ENCODE measurements around the gene TLE4.

Gene TLE4

DNA sequence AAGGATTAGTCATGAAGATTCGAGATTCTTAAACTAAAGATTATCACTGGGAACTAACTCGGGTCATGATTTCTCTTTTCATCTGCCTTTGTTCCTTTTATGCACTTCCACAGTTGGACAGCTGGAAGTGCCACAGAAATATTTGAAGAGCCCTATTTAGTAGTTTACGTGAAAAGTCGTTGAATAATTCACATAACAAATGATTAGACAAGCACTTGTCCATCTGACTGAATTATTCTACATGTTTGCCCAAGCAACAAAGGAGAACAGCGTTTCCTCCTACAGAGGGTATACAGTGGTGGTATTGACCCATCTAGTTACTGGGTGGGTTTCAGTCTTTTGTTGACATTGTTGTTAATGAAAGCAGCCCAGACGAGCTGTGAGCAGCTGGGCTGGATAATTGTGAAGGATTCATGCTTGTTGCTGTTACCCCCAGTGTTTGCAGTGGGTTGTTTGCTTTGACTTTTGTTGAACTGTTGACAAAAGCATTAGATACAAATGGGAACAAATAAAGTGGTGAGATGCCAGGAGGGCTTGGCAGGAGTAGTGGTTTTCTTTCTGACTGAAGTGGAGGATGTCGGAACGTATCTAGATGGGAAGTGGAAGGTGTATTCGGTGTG, 96.2 kb downstream of the TLE4 start:
- DNase-seq, result peak; percentile 99

DNA sequence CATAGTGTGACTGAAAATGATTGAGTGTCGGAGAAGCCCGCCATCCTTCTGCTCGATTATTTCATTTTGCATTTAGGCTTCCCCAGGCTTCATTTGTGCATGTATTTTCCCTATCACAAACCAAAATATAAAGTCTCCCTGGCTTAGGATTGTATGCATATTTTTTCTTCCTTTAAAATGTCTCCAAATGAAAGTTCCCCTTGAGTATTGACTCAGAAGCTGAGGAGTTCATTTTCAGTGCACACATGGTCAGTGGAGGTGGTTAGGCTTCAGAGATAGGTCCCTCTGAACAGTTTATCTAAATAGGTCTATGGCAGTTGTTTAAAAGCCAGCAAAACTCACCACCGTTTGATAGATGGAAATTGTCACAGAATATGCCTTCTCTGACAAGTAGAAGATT, 97.2 kb downstream of the TLE4 start:
- DNase-seq, result no peak

DNA sequence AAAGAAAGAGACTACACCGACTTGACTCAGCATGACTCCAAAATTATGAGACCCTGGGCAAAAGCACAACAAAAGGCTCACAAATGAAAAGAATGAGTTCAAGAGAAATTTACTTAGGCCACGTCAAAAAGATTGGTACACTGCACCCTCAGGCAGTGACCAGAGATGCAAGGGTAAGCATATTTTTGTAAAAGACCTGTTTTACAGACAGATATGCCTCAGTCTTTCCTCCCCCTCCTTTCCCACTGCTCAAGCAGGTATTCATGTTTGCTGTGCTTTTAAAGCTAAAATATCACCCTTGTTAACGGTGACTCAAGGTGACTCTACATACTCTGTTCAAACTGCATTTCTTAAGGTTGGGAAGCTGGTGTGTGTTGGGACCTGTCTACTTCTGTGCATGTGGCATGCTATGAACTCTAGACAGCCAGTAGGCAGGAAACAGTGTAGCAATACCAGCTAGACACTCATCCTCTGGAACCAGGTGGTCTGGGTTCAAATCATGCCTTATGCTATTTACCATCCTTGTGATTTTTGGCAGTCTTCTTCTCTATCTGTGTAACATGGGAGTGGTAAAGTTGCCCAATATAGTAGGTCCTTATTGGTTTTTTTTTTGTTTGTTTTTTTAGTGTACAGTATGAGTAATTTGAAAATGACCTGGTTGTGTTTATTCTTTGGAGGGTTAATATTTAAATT, 98.7 kb downstream of the TLE4 start:
- DNase-seq, result no peak

DNA sequence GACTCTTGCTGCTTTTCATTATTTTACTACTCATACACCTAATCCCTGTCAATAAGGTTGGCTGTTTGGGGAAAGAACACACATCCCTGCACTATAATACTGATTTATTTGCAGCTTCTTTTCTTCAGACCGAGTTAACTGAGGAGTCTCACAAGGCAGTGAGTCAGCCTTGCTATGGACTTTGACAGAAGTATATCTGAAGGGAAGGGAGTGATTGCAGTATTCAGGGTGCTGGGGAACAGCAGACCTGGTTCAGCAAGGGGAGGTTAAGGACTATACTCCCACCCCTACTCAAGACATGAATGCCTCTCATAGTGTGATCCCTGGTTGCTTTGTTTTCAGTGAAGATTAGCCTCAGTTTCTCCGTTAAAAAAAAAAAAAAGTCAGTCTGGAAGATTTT, 99.8 kb downstream of the TLE4 start:
- no peak for DNase-seq

DNA sequence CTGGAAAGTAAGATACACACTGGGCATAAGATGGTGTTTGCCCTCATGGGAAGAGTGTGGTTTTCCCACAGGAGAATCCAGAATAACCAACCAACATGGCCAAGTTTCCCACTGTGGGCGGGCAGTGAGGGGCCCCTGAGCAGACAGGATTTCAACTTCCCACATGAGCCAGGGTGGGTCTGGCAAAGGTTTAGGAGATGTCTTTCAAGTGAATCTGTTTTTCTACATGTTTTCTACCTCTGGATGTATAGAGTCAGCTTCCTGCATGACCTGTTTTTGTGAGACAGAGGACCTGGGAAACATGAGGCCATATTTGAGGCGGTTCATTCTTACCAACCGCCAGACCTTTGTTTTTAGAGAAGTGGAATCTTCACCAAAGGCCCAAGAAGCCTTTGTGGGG, 100.5 kb downstream of the TLE4 start:
- no peak for DNase-seq

DNA sequence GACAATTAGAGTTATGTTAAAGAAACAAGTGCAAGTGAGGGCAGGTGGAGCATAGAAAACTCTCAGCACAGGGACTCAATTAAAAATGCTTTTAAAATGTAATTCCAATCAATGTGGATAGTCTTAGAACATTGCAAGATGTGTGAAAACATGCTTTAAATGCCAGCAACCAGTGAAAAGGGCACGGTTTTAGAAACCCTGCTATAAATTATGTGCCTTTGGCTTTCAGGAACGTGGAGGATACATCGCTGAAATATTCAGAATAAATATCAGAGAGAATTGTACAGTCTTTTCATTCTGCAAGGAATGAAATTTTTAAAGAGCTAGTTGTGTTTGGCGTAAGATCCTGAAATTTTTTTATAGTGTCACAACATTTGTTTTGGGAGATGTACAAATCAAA, 101.1 kb downstream of the TLE4 start:
- DNase-seq, result no peak

DNA sequence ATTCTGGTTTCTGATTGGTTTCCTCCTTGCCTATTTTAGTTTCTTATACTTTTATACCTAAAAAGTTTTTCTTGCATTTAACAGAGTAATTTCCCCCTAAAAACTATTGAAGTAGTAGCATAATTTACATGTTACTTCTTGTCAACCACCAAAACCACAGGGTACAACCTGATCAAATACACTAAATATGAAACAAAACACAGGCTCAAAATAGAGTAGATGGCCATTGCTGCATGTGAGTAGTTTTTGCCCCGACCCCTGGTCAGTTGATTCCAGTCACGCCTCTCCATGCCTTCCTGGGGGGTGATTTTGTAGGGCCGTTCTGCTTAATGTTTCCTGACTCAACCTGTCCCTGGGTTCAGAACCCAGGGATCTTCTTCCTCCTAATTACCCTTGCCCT, 101.8 kb downstream of the TLE4 start:
- DNase-seq, result no peak

DNA sequence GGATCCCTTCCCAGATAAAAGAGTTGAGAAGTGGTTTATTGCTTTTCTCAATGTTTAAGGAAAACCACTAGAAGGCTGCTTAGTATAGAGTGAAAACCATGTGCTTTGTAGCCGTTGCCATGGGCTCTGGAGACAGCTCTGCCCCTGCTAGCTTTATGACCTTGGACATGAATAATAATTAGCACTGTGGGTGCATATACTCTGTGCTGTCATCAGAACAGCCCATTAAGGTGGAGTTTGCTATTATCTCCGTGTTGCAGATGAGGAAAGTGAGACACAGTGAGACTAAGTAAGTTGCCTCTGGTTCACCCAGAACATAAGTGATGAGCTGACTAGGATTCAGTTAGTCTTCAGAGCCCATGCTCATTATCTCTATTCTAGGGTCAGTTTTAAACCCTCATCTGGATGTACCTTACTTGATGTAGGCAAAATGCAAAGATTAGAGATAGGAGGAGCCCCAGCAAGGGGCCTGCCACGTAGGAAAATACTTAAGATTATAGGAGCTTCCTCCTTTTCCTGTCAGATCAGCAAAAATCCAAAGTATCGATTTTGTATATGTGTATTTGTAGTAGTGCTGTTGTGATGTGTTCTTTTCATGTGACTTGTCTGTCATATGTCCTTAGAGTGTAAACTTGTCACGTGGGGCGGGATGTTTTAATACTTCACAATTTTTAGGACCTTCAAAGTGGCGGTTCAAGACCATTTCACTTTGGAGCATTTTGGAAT, 102.5 kb downstream of the TLE4 start:
- DNase-seq, result peak; percentile 41

DNA sequence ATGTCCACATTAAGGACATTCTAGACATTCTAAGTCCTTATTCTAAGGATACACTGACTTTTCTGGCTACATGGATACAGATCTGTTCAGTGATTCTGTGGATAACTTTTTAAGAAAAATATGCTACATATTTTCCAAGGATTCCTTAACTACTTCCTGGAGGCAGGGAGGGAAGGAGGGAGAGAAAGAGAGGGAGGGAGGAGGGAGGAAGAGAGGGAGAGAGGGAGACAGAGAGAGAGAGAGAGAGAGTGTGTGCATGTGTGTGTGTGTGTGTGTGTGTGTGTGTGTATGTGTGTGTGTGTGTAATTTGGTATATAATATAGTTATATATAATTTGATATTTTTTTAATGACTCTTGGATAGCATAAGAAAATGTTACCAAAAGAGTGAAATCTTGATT, 109.8 kb downstream of the TLE4 start:
- DNase-seq, result no peak

DNA sequence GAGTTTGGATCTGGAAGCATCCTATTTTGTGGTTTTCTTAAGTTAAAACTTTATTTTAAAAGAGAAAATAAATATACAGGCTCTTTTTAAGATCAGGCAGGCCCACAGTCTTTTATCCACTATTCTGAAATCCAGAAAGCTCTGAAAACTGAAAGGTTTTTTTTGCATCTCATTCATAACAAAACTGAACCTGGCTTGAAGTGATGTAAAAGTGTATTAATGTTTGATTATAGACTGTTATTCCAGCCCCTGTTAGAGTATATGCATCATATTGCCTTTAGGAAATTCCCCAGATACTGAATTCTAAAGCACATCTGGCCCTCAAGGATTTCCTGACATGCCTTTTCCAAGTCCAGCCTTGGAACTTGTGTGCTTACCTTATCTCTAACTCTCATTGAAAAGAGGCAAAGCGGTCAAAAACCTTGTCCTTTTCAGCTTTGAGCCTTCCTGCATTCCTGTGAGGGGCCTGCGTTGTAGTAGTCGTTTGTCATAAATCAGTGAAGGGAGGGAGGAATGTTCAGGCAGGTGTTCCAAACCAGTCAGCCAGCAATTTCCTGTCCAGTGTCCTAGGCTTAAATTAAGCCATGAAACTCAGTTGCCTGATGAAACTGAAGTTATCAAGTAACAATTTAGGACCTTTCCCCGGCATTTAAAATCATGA, 110.4 kb downstream of the TLE4 start:
- no peak for DNase-seq

DNA sequence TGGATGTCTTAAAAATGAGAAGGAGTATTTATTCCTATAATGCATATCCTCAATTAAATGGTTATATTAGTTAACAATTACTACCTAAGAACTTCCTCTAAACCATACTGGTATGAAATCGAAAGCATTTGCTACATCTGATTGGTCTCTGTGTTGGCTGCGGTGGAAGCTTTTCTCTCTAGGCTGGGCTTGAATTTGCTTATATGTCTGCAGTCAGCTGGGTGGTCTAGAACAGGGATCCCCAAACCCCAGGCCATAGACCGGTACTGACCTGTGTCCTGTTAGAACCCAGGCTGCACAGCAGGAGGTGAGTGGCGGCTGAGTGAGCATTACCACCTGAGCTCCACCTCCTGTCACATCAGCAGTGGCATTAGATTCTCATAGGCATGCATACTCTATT, 112.3 kb downstream of the TLE4 start:
- no peak for DNase-seq

DNA sequence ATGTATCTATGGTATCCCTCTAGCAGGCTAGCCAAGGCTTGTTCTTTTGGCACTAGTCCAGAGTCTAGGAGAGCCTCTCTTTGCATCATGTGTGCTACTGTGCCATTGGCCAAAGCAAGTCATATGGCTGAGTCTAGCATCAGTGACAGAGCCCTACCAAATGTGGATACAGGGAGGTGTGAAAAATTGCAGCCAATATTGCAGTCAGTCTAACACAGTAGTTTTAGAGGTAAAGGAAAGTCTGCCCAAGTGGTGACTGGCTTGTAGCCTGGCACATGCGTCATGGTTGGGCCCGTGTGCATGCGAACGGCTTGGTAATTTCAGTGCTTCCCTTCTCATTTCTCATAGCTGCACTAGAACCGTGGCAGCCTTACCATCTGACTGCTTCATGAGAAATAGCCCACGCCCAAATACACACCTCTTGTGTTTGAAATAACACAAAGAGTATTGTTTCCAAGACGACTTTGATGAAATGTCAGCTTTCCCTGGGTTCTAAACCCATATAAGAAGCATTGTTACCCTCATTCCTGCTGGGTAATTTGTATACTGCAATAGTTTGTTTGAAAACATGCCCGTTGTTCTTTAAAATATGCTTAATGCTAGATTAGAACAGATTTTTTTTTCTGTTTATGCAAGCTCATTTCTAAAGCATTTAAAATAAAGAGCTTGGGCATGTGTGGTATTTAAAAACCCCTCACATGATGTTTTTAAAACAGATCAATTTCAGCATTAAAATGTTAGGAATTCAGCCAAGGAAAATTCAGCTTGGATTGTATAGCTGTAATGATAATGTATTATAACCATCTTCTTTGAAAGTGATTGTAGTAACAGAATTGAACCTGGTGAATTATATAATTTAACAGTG, 113.2 kb downstream of the TLE4 start:
- DNase-seq, result peak; percentile 56

DNA sequence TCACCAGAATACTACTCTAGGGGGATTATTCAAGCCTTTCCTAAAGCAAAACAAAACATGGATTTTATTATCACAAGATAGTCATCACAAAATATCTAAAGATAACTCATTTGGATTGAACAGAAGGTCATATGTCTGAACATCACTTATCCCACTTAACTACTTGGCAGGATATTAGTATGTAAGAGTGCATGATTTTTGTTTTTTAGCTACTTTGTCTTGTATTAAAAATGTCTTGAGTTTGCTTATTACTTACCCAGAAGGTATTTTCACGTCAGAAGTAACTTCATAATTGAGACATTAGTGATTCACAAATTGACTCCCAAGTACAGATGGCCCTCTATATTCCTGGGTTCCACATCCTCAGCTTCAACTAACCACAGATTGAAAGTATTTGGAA, 113.8 kb downstream of the TLE4 start:
- DNase-seq, result no peak

DNA sequence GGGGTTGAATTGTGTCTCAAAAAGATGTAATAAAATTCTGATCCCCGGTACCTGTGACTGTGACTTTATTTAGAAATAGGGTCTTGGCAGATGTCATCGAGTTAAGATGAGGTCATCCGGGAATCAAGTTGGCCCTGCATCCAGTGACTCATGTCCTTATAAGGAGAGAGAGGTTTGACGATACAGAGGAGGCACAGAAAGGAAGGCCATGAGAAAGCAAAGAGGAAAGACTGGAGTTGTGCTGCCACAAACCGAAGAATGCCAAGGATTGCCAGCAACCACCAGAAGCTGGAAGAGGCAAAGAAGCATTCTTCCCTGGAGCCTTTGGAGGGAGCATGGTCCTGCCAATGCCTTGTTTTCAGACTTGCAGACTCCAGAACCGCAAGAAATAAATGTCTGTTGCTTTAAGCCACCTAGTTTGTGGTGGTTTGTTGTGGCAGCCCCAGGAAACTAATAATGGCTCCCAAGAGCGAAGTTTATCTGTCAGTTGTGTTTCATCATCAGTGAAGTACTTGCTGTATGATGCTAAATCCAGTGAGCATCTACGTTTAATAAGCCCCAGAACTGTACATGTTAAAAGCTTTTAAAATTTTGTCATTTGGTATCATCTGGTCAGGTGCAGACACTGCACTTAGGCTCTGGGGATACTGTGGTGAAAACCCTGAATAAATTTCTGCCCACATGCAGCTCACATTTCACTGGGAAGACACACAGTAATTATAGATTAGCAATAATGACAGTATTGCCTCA, 114.8 kb downstream of the TLE4 start:
- no peak for DNase-seq

DNA sequence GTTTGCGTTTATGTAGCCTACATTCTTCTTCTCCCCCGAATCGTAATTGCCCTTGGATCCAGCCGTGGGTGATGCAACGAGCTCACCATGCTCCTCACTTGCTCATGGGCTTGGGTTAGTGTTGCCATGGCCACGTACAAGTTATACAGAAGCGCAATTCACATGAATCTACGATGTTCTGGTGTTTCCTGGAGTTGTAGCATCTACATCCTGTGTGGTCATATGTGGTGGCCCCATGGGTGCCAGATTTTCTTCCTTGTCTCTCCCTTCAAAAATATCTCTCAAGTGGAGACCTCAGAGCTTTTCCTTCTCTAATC, 115.3 kb downstream of the TLE4 start:
- DNase-seq, result no peak

DNA sequence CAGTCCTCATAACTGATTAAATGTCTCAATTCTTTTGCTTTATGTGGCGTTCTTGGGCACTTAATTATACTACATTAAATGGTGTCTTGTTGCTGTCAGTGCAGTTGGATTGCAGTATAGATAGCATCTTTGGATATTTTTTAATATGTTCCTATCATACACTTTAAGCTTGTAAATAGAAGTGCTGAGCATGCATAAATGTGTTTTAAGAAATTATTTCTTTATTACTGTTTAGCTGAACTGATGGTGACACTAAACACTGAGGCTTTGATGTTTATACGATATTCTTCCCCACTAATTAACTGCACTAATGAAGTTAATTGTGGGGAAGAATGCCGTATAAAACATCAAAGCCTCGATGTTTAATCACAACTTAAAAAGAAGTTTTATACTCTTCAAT, 116.6 kb downstream of the TLE4 start:
- no peak for DNase-seq

DNA sequence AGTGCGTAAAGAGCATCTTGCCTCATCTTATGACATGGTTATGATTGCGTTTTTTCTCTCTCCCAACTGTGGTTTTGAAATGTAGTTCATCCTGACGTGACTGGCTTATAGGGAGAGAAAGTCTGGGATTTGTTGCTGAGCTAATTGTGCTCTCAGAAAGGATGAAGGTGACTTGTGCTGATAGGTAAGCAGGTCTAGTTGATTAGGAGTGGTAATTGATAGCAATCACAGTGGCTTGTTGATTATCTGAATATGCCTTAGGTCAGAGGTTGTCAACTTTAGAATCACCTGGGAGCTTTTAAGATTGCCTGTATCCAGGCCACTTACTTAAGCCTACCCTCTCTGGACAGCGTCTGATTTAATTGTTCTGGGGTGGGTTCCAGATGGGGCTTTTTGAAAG, 117.8 kb downstream of the TLE4 start:
- peak; percentile 62 for DNase-seq

DNA sequence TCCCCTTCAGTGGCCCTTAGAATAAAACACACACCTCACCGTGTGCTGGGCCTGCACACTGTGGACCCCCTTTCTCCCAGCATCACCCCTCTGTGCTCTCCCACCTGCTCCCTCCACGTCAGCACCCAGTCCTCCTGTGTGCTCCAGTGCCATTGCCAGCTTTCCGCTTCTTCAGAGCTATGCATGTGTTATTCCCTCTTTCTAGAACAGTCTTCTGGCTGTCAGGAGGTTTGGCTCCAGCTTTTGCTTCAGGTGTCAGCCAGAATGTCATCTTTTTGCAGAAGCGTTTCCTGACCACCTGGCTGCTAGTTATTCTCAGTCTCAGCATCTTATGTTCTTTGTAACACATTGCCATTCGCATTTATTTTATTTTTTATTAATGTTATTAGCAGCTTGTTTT, 119.7 kb downstream of the TLE4 start:
- no peak for DNase-seq

DNA sequence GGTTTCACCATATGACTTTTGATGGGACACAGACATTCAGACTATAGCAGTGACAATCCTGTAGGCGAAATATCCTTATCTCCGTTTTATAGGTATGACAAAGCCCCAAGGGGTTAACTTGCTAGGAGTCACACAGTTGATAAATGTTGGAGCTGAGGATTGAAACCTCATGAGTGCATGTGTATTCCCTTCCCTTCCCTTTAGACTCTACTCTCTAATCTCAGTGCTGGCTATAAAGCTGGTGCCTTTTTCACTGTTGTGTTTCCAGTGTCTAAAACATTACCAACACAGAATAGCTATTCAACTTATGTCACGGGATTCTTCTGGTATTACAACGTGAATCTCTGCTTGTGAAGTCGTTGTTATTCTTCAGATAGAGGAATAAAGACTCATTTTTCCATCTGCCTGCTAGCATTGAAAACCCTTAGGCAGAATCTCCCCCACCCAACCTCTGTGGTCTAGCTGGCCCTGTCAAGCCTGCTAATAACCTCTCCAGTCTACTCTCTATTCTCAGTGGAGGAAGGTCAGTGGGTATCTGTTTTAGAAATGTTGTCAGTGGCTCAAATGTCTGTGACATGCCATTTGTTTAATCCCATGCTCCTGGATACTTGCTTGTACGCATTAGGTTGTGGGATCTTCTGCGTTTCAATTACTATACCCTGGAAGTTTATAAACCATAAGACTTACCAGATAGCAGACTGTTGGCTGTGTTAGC, 121.2 kb downstream of the TLE4 start:
- DNase-seq, result no peak

DNA sequence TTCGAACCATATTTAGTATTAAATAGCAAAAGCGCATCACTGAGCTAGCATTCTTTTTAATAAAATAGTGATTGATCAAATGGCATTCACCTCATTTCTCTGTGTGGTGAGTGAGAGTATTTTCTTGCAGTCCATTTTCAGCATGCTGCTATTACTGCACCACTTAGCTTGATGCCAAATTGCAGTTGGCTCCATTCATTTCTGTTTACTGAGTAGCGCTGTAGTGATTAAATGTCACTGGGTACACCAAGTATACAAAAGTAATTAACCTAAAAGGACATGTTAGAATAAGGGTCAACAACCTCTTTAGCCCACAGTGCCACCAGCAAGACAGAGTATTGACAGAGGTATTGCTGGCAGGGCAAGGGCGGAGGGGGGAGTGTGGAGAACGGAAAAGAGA, 122.0 kb downstream of the TLE4 start:
- peak; percentile 82 for DNase-seq

DNA sequence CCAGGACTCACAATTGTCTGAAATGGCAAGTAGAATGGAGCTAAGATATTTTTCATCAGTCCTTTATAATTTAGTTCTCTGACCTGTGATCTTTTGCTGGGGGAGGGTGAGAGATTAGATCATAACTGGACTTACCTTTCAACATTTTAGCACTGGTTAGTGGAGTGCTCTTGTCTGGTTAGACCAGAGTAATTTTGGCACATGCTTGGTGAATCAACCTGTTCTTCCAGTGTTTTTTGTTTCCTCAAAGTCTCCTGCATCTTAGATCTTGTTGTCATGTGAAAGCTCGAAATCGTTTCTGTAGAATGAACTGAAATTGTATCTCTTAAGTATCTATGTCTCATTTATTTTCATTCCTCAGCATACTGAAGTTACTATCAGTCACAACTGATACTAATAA, 122.4 kb downstream of the TLE4 start:
- DNase-seq, result no peak
